WERI-Rb-1 (cell line): ENCODE data around the gene HS1BP3.
A peak's percentile ranks its signal among the peaks of the same experiment; 100 is the strongest.

Experiments
- DNase-seq: peaks from one replicate; pipeline ENCODE4 v3.0.0-alpha.2; 2020
- H3K27ac ChIP-seq: fragments of 250-450 bp; sonication (Bioruptor Pico); 2 replicates; pipeline ENCODE4 v1.5.1; 2020; ENCODE audit warnings: mild to moderate bottlenecking, moderate library complexity
- H3K27me3 ChIP-seq: fragments of 250-450 bp; sonication (Bioruptor Pico); 2 replicates; pipeline ENCODE4 v1.5.1; 2021; ENCODE audit warnings: mild to moderate bottlenecking, low read depth, moderate library complexity; ENCODE audit not compliant: insufficient read depth, severe bottlenecking
- H3K36me3 ChIP-seq: fragments of 250-450 bp; sonication (Bioruptor Pico); 2 replicates; pipeline ENCODE4 v1.5.1; 2020; ENCODE audit warnings: mild to moderate bottlenecking, moderate library complexity
- H3K4me3 ChIP-seq: 2 replicates; pipeline ENCODE4 v1.5.1; 2011; ENCODE audit warnings: low read depth, mild to moderate bottlenecking, control low read depth, low read length
- H3K9me3 ChIP-seq: fragments of 250-450 bp; sonication (Bioruptor Pico); 2 replicates; pipeline ENCODE4 v1.5.1; 2021; ENCODE audit warnings: mild to moderate bottlenecking, moderate library complexity; ENCODE audit not compliant: severe bottlenecking
- CTCF ChIP-seq: IDR thresholded peaks from 2 replicates; pipeline ENCODE4 v1.5.1; 2011; ENCODE audit warnings: low read depth, mild to moderate bottlenecking, control low read depth, inconsistent platforms, low read length

The HS1BP3 gene

GRCh38 chr2:20650393-20650876, 463 bp downstream of the HS1BP3 start:
- Histone ChIP-seq H3K27me3 (peaks cover 5% of the 10 kb centered on the region), H3K36me3 (no peaks in the 10 kb centered on the region), H3K27ac (peak overlapping the region; percentile 67), H3K4me3 (peak overlapping the region; percentile 77), H3K9me3 (no peaks in the 10 kb centered on the region)
- DNase-seq, result no peak
- no peak for TF ChIP-seq CTCF

- no peak for TF ChIP-seq CTCF
- Histone ChIP-seq H3K27me3 (no peaks in the 10 kb centered on the region), H3K36me3 (no peaks in the 10 kb centered on the region), H3K9me3 (no peaks in the 10 kb centered on the region), H3K27ac (no peak overlapping the region), H3K4me3 (no peak overlapping the region)
- no peak for DNase-seq
Observed at GRCh38 chr2:20649976-20650375, 922 bp downstream of the HS1BP3 start.

GRCh38 chr2:20649576-20649975, 1.3 kb downstream of the HS1BP3 start:
- H3K27me3 ChIP-seq, result no peaks in the 10 kb centered on the region
- TF ChIP-seq CTCF, result no peak
- no peaks in the 10 kb centered on the region for H3K36me3 ChIP-seq
- no peak overlapping the region for H3K4me3 ChIP-seq
- no peaks in the 10 kb centered on the region for H3K9me3 ChIP-seq
- H3K27ac ChIP-seq, result no peak overlapping the region
- DNase-seq, result no peak

- DNase-seq, result no peak
- no peak overlapping the region for H3K27ac ChIP-seq
- TF ChIP-seq CTCF, result no peak
- no peaks in the 10 kb centered on the region for H3K36me3 ChIP-seq
- no peaks in the 10 kb centered on the region for H3K27me3 ChIP-seq
- H3K4me3 ChIP-seq, result no peak overlapping the region
- H3K9me3 ChIP-seq, result no peaks in the 10 kb centered on the region
Observed at GRCh38 chr2:20648831-20649230, 2.1 kb downstream of the HS1BP3 start.

- no peak for TF ChIP-seq CTCF
- no peaks in the 10 kb centered on the region for H3K27me3 ChIP-seq
- H3K9me3 ChIP-seq, result no peaks in the 10 kb centered on the region
- no peak for DNase-seq
- H3K4me3 ChIP-seq, result no peak overlapping the region
- no peak overlapping the region for H3K27ac ChIP-seq
- H3K36me3 ChIP-seq, result no peaks in the 10 kb centered on the region
Observed at GRCh38 chr2:20648206-20648605, 2.7 kb downstream of the HS1BP3 start.

GRCh38 chr2:20647738-20648137, 3.2 kb downstream of the HS1BP3 start:
- Histone ChIP-seq H3K27me3 (no peaks in the 10 kb centered on the region), H3K9me3 (no peaks in the 10 kb centered on the region), H3K4me3 (no peak overlapping the region), H3K27ac (no peak overlapping the region), H3K36me3 (no peaks in the 10 kb centered on the region)
- no peak for TF ChIP-seq CTCF
- DNase-seq, result no peak
